ENCODE results near the gene SH3BP4.

SH3BP4 gene

DNA sequence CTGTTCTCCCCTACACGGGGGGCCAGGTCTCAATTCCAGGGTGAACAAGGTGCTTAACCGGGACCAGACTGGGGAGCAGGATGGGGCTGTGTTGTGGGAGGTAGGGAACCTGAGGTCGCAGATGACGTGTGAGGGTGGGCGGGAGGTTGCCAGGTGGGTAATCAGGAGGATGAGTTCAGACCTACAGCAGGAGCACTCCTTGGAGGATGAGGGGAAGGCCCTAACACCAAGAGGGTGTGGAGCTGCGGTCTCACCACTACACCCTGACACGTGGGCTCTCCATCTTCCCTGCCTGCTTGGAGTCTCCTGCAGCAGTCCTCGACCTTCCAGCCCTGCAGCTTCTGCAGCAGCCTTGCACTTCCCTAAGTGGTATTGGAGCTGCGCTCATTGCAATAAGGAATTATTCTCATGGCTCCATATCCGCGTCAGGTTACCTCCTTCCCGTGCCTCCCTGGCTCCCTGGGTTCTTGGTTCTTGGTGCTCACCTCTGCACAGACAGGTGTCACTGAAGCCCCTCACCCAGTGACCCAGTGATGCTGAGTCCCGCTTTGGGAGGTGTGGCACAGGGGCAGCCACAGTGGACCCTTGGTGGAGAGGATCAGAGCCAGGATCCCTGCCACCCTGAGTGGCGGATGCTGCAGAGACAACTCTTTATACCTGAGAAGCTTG lies 15.5 kb downstream of the SH3BP4 start:
- DNase-seq: no peak

GRCh38 chr2:234967870-234968208 lies 16.0 kb downstream of the SH3BP4 start:
- no peak for DNase-seq

DNA sequence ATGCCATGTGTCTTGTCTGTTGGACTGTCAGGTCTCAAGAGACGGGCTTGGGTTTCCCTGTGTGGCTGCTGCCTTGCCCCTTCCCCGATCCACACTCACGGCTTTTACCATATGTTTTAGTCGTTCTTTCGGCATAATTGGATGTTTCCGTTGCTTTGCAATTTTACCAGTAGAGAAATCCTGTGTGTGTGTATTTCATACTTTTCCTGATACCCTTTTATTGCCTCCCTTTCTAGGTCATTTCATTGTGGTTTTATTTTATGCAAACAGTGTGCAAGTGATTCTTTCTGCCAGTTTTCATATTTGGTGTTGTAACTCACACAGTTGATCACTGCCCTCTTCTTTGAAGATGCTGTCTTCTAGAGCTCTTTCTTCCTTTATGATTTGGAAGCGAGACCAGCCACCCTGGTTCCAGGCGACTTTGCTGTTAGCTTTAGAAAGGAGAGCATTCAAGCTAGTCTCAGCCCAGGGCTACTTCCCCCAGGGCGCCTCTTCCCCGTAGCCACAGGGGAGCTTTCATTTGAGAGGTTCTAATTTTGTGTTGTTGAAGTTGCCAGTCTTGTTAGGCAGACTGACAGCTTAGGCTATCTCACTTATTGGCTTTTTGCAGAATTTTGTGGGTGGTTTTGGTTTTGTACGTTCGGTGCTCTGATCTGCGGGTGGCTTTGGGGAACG lies 17.0 kb downstream of the SH3BP4 start:
- no peak for DNase-seq

GRCh38 chr2:234969306-234970098 lies 17.7 kb downstream of the SH3BP4 start:
- no peak for DNase-seq

DNA sequence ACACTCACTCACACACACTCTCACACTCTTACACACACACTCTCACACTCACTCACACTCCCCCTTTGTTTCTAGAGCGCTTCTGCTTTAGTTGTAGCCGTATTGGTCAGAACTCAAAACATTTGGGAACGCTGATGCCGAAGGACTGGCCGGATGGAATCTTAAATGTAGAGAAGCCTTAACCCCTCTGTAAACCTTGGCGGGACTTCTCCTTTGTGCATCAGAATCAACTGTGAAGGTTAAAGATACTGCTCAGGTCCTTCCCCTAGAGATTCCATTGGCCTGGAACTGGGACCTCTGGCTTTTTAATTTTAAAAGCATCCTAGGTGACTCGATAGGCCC lies 18.3 kb downstream of the SH3BP4 start:
- no peak for DNase-seq

- no peak for DNase-seq
These were observed 18.7 kb downstream of the SH3BP4 start for GRCh38 chr2:234970477-234970882.

GRCh38 chr2:234971496-234971895 lies 19.7 kb downstream of the SH3BP4 start:
- DNase-seq: no peak

- DNase-seq: no peak
These were observed 21.2 kb downstream of the SH3BP4 start for GRCh38 chr2:234973008-234973407.

DNA sequence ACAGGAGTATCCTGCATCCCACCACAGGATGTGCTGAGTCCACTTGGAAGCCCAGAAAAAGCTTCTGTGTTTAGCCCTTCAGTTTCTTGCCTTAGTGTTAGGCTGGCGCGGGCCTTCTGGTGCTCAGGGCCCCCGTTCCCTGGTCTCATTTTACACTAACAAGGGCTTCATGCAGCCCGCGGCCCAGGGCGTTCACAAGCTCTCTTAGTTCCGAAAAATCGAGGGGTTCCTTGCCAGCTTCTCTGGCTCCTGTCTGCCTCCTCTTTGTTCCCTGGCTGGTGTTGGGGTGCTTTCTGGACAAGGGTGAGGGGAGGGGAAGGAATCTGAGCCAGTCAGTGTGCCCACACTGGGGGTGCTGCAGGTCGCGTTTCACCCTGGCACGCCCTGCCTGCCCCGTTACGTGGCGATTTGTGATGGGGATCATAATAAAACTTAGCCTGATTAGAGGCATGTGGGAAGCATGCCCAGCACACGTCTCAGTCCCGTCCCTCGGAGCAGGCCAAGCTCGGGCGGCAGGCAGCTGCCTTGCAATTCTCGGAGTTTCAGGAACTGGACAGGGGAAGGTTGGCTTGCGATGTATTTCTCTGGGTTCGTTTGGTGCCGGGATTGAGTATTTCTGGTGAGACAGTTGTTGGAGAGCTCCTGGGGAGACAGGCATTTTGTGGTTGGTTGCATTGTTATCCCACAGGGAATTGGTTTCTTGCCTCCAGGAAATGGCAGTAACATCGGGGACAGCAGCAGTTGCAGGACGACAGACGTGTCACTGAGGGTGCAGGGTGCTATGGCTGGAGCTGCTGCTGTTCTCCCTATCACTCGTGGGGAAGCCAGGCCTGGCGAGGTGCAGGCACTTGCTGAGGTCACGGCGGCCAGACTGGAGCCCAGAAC lies 22.9 kb downstream of the SH3BP4 start:
- no peak for DNase-seq

- DNase-seq: no peak
These were observed 23.8 kb downstream of the SH3BP4 start for GRCh38 chr2:234975611-234976010.

- no peak for DNase-seq
These were observed 24.8 kb downstream of the SH3BP4 start for GRCh38 chr2:234976479-234977227.

DNA sequence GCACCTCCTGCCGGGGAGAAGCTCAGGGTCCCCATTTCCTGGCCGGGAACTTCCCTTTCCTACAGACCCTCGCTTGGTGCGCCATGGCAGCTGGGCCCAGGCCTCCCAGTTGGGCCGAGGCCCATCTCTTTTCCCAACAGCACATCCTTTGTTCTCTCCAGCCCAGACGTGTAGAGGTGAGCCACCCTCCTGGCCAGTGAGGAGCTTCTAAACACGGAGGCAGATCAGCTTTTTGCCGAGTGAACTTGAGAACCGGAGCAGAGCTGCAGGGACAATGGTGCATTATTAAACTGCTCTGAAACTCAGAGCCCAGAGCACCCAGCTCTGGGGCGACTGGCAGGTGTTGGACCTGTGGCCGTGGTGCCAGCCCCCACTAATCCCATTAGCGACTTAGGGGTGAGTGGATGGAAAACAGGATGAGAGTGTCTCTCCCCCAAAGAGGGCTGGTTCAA lies 25.4 kb downstream of the SH3BP4 start:
- DNase-seq: no peak

DNA sequence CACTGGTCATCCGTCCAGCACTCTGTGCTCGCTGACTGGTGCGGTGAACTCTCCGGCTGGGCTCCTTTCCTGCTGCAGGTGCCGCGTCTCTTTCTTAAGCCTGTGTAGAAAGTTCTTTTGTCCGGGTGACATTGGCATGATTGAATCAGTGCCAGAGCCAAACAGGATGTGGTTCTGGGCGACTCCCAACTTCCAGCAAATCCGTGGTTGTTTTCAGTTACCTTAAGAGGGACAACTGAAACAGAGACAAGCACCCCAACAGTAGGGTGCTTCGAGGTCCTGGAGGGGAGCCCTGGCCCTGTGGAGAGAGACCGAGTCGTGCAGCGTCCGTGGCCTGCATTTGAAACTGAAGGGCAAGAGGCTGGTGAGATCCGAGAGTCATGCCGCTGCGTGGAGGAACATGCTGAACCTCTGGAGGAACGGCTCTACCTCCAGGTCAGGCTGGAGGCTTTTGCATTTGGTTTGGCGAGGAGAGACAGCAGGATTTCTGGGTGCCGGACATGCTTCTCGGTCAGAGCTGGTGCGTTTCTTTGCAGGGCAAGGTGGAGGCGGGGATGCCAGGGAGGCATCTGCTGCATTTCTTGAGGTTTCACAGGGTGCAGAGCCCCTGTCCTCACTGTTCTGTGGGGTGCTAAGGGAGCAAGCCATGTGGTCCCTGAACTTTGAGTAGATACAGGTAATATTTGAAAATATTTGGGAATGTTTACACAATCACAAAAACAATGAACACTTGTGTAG lies 26.8 kb downstream of the SH3BP4 start:
- DNase-seq: no peak

- no peak for DNase-seq
These were observed 27.7 kb downstream of the SH3BP4 start for GRCh38 chr2:234979204-234980167.

GRCh38 chr2:234980451-234981187 lies 28.8 kb downstream of the SH3BP4 start:
- no peak for DNase-seq

- no peak for DNase-seq
These were observed 29.6 kb downstream of the SH3BP4 start for GRCh38 chr2:234981197-234982095.

DNA sequence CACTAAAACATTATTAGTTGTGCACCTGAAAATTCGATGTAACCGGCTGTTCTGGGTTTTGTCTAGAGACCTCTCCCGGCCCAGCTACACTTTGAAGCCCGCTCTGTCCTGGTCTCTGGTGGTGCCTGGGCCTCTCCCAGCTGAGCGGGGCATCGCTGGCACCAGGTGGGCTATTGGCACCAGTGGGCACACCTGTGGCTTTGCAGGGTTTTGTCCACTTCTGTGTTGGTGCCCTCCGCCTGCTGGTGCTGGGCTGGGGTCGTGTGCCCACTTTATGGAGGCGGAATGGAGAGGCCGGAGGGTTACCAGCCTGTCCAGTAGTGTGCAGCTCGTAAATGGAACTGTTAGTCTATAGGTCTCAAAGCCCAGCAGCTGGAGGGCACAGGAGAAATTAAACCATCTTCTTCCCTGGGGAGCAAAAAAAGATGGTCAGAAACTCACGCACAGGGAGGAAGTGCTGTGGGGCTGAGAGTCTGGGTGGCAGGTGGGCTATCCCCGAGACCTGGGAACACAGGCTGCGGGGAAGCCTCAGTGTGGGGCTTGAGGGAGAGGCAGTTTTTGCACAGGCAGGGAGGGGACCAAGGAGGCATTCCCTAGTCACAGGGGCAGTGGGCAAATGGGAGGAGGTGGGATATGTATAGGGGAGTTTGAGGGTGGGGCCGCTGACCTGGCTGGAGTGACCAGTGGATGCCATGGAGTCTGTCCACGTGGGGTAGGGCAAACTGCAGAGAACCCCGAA lies 30.4 kb downstream of the SH3BP4 start:
- DNase-seq: no peak
